Neural cell (in vitro differentiated cells): ENCODE data around the gene VWA8. TPM values are rescaled to one million over a fixed set of nuclear protein-coding genes. Genes with fewer than 3 reads are reported as not detected.

Source experiments
- H2AFZ ChIP-seq: fragments of 200-600, 300-800 bp; sonication (generic), shearing (Covaris generic); 2 replicates; pipeline ENCODE4 v1.6.0; 2014; ENCODE audit warnings: low read depth, mild to moderate bottlenecking, antibody characterized with exemption, low read length, moderate library complexity
- H3F3A ChIP-seq: fragments of 200-600 bp; shearing (Covaris generic); 2 replicates; pipeline ENCODE4 v1.6.1; 2016; ENCODE audit warnings: mild to moderate bottlenecking, moderate library complexity, mixed read lengths, antibody characterized with exemption, low read length; ENCODE audit not compliant: insufficient read depth, poor library complexity, severe bottlenecking
- H3K27ac ChIP-seq: fragments of 200-600, 300-800 bp; sonication (generic), shearing (Covaris generic); 2 replicates; pipeline ENCODE4 v1.5.1; 2014; ENCODE audit warnings: mild to moderate bottlenecking, low read length, moderate library complexity
- H3K27me3 ChIP-seq: fragments of 300-800, 200-600 bp; sonication (generic), shearing (Covaris generic); 2 replicates; pipeline ENCODE4 v1.6.0; 2014; ENCODE audit warnings: mild to moderate bottlenecking, low read depth, low read length, moderate library complexity; ENCODE audit not compliant: insufficient read depth
- H3K36me3 ChIP-seq: fragments of 300-800, 200-600 bp; sonication (generic), shearing (Covaris generic); 2 replicates; pipeline ENCODE4 v1.5.1; 2014; ENCODE audit warnings: mild to moderate bottlenecking, antibody characterized with exemption, low read length, moderate library complexity; ENCODE audit not compliant: insufficient read depth
- H3K4me2 ChIP-seq: fragments of 300-800, 200-600 bp; sonication (generic), shearing (Covaris generic); 2 replicates; pipeline ENCODE4 v1.6.0; 2014; ENCODE audit warnings: mild to moderate bottlenecking, low read length
- H3K4me3 ChIP-seq: fragments of 300-800, 200-600 bp; sonication (generic), shearing (Covaris generic); 2 replicates; pipeline ENCODE4 v1.5.1; 2014; ENCODE audit warnings: mild to moderate bottlenecking, low read length, moderate library complexity
- H3K79me2 ChIP-seq: fragments of 200-600 bp; shearing (Covaris generic); replicated peaks from 2 replicates; pipeline ENCODE4 v1.6.0; 2014; ENCODE audit warnings: mild to moderate bottlenecking, low read length, moderate library complexity; ENCODE audit not compliant: insufficient read depth
- H3K9ac ChIP-seq: fragments of 300-800, 200-600 bp; sonication (generic), shearing (Covaris generic); 2 replicates; pipeline ENCODE4 v1.6.1; 2016; ENCODE audit warnings: mild to moderate bottlenecking, low read length, mixed read lengths
- H3K9me2 ChIP-seq: fragments of 200-600 bp; shearing (Covaris generic); 2 replicates; pipeline ENCODE4 v1.6.1; 2016; ENCODE audit warnings: mild to moderate bottlenecking, low read length, mixed read lengths; ENCODE audit not compliant: insufficient read depth
- H3K9me3 ChIP-seq: fragments of 200-600, 300-800 bp; sonication (generic), shearing (Covaris generic); 2 replicates; pipeline ENCODE4 v1.6.1; 2016; ENCODE audit warnings: mild to moderate bottlenecking, mixed run types, low read length, moderate library complexity, mixed read lengths
- H4K20me1 ChIP-seq: fragments of 200-600 bp; shearing (Covaris generic); 2 replicates; pipeline ENCODE4 v1.6.1; 2016; ENCODE audit warnings: mild to moderate bottlenecking, mixed run types; ENCODE audit not compliant: insufficient read depth
- CTCF ChIP-seq: fragments of 450-650 bp; IDR thresholded peaks from 2 replicates; pipeline ENCODE4 v1.5.1; 2014; ENCODE audit warnings: antibody characterized with exemption, mild to moderate bottlenecking, moderate library complexity; ENCODE audit not compliant: poor library complexity, severe bottlenecking
- EP300 ChIP-seq: fragments of 450-650 bp; conservative IDR thresholded peaks from 2 replicates; pipeline ENCODE4 v1.6.1; 2014; ENCODE audit warnings: antibody characterized with exemption, mild to moderate bottlenecking, moderate library complexity; ENCODE audit not compliant: poor library complexity, severe bottlenecking
- EZH2 ChIP-seq: fragments of 200-600, 300-800 bp; shearing (Covaris generic), sonication (generic); IDR thresholded peaks from 2 replicates; pipeline ENCODE4 v1.6.1; 2014; ENCODE audit warnings: antibody characterized with exemption, low read length, borderline replicate concordance, mild to moderate bottlenecking; ENCODE audit not compliant: insufficient read depth, poor library complexity, severe bottlenecking
- MXI1 ChIP-seq: fragments of 450-650 bp; conservative IDR thresholded peaks from 2 replicates; pipeline ENCODE4 v1.6.1; 2014; ENCODE audit warnings: antibody characterized with exemption, mild to moderate bottlenecking; ENCODE audit not compliant: poor library complexity, severe bottlenecking
- POLR2AphosphoS5 ChIP-seq: IDR thresholded peaks from 2 replicates; pipeline ENCODE4 v1.6.1; 2012
- RAD21 ChIP-seq: fragments of 450-650 bp; conservative IDR thresholded peaks from 2 replicates; pipeline ENCODE4 v1.6.1; 2014; ENCODE audit warnings: antibody characterized with exemption, mild to moderate bottlenecking, moderate library complexity
- REST ChIP-seq: IDR thresholded peaks from 2 replicates; pipeline ENCODE4 v1.6.1; 2012; ENCODE audit warnings: borderline replicate concordance
- SMC3 ChIP-seq: fragments of 450-650 bp; conservative IDR thresholded peaks from 2 replicates; pipeline ENCODE4 v1.6.1; 2014; ENCODE audit warnings: antibody characterized with exemption, mild to moderate bottlenecking, moderate library complexity; ENCODE audit not compliant: poor library complexity
- TAF1 ChIP-seq: IDR thresholded peaks from 2 replicates; pipeline ENCODE4 v1.6.1; 2012; ENCODE audit warnings: low read depth
- polyA plus RNA-seq: library from polyadenylated mRNA; depleted of rRNA; stranded (reverse); fragments of >200 nt; gene quantifications from 2 replicates; pipeline ENCODE4 v1.2.3, GENCODE V29; 2014

VWA8 gene
- polyA plus RNA-seq, 1 donor from 2014 or later: 3.6 TPM

GRCh38 chr13:41858780-41859179, 102.1 kb downstream of the VWA8 start:
- Histone ChIP-seq H4K20me1 (no peaks in the 10 kb centered on the region), H3K27ac (no peak overlapping the region), H2AFZ (no peak overlapping the region), H3K9me2 (no peaks in the 10 kb centered on the region), H3K9me3 (no peaks in the 10 kb centered on the region), H3K27me3 (no peaks in the 10 kb centered on the region), H3K79me2 (no peaks in the 10 kb centered on the region), H3K4me3 (no peak overlapping the region), H3K9ac (no peak overlapping the region), H3K4me2 (no peak overlapping the region), H3K36me3 (no peaks in the 10 kb centered on the region), H3F3A (no peaks in the 10 kb centered on the region)
- TF ChIP-seq CTCF: no peak
- TF ChIP-seq MXI1: no peak
- no peak for TF ChIP-seq EP300
- TF ChIP-seq EZH2: no peak
- no peak for TF ChIP-seq RAD21
- no peak for TF ChIP-seq SMC3
- TF ChIP-seq TAF1: no peak
- TF ChIP-seq POLR2AphosphoS5: no peak
- no peak for TF ChIP-seq REST

GRCh38 chr13:41854758-41855157, 106.2 kb downstream of the VWA8 start:
- Histone ChIP-seq H3K27ac (no peak overlapping the region), H4K20me1 (no peaks in the 10 kb centered on the region)

More at GRCh38 chr13:41854758-41855157, 106.2 kb downstream of the VWA8 start:
- no peaks in the 10 kb centered on the region for H3K27me3 ChIP-seq
- no peaks in the 10 kb centered on the region for H3K9me2 ChIP-seq
- no peak overlapping the region for H2AFZ ChIP-seq
- H3K9me3 ChIP-seq: no peaks in the 10 kb centered on the region
- no peaks in the 10 kb centered on the region for H3F3A ChIP-seq
- no peak for TF ChIP-seq SMC3
- TF ChIP-seq RAD21: no peak
- no peak for TF ChIP-seq TAF1
- TF ChIP-seq EZH2: no peak
- no peak for TF ChIP-seq REST
- no peak for TF ChIP-seq POLR2AphosphoS5
- no peak for TF ChIP-seq CTCF
- TF ChIP-seq MXI1: no peak
- no peak for TF ChIP-seq EP300
- no peak overlapping the region for H3K9ac ChIP-seq
- H3K4me3 ChIP-seq: no peak overlapping the region
- H3K79me2 ChIP-seq: no peaks in the 10 kb centered on the region
- H3K36me3 ChIP-seq: no peaks in the 10 kb centered on the region
- no peak overlapping the region for H3K4me2 ChIP-seq
